Measurements from ENCODE around the gene SRGN.

The SRGN gene

DNA sequence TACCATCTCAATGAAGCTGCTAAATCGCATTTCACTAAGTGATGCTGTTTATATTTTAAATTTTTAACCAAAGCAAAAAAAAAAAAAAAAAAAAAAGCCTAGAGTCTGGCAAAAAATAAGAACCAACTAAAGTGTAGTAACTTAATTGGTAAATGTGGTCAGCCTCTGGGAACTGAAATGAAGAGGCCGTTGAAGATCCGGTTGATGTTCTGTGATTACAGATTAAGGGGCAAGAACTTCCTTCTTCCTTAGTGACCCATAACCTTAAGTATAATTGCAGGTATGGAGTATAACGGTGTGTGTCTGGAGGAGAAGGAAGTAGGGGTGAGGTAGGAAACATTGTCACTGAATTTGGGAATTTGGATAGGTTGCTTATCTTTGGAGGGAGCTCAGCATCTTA, 7.7 kb upstream of the SRGN start:
- DNase-seq (ENCODE audit: low read depth in 1 of 2, low spot score in 1 of 2): peak in 1 of 2 experiments; percentile 75
- H3K27me3 ChIP-seq (ENCODE audit: insufficient read depth, poor library complexity, severe bottlenecking): no peaks in the 10 kb centered on the region
- peak overlapping the region; percentile 64 for H3K27ac ChIP-seq (replicated peaks)
- H3K4me3 ChIP-seq (replicated peaks; ENCODE audit: insufficient read depth, low read length): no peak overlapping the region
- TF ChIP-seq POLR2AphosphoS5 (IDR thresholded peaks at IDR 0.05; ENCODE audit: low read depth): no peak
- TF ChIP-seq, protein P1, sequence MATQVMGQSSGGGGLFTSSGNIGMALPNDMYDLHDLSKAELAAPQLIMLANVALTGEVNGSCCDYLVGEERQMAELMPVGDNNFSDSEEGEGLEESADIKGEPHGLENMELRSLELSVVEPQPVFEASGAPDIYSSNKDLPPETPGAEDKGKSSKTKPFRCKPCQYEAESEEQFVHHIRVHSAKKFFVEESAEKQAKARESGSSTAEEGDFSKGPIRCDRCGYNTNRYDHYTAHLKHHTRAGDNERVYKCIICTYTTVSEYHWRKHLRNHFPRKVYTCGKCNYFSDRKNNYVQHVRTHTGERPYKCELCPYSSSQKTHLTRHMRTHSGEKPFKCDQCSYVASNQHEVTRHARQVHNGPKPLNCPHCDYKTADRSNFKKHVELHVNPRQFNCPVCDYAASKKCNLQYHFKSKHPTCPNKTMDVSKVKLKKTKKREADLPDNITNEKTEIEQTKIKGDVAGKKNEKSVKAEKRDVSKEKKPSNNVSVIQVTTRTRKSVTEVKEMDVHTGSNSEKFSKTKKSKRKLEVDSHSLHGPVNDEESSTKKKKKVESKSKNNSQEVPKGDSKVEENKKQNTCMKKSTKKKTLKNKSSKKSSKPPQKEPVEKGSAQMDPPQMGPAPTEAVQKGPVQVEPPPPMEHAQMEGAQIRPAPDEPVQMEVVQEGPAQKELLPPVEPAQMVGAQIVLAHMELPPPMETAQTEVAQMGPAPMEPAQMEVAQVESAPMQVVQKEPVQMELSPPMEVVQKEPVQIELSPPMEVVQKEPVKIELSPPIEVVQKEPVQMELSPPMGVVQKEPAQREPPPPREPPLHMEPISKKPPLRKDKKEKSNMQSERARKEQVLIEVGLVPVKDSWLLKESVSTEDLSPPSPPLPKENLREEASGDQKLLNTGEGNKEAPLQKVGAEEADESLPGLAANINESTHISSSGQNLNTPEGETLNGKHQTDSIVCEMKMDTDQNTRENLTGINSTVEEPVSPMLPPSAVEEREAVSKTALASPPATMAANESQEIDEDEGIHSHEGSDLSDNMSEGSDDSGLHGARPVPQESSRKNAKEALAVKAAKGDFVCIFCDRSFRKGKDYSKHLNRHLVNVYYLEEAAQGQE (IDR thresholded peaks at IDR 0.05; ENCODE audit: insufficient replicate concordance, low read depth): no peak
- TF ChIP-seq SPI1 (IDR thresholded peaks at IDR 0.05; ENCODE audit: borderline replicate concordance, low read depth): 0 out of 2 replicates have a peak, but pooled peaks have one; percentile 17

DNA sequence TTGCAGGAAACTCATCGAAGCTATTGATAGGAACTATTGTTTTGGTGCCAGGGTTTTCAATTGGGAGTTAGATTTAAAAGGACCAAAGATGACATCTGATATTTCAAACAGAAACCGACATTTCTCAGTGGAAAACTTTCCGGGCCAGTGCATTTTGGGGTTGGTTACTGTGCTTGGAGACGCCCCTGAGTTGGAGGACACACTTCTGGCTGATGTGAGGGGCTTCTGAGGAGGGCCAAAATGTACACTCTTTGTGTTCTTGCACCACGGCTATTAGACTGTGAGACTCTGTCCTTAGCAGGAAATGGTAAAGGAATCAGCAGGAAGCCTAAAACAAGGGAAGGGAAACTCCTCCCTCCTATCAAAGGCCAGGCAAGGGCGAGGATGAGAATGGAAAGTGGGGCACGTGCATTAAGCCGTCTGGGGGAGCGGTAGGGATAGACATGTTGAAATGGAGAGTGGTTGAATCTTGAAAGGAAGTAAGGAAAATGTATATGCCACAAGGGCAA, 1.8 kb upstream of the SRGN start:
- TF ChIP-seq, protein P1 (IDR thresholded peaks at IDR 0.05; ENCODE audit: insufficient replicate concordance, low read depth): no peak
- TF ChIP-seq, protein P2, sequence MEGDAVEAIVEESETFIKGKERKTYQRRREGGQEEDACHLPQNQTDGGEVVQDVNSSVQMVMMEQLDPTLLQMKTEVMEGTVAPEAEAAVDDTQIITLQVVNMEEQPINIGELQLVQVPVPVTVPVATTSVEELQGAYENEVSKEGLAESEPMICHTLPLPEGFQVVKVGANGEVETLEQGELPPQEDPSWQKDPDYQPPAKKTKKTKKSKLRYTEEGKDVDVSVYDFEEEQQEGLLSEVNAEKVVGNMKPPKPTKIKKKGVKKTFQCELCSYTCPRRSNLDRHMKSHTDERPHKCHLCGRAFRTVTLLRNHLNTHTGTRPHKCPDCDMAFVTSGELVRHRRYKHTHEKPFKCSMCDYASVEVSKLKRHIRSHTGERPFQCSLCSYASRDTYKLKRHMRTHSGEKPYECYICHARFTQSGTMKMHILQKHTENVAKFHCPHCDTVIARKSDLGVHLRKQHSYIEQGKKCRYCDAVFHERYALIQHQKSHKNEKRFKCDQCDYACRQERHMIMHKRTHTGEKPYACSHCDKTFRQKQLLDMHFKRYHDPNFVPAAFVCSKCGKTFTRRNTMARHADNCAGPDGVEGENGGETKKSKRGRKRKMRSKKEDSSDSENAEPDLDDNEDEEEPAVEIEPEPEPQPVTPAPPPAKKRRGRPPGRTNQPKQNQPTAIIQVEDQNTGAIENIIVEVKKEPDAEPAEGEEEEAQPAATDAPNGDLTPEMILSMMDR (IDR thresholded peaks at IDR 0.05; ENCODE audit: insufficient read depth, low read length): no peak
- no peak for TF ChIP-seq SPI1 (IDR thresholded peaks at IDR 0.05; ENCODE audit: borderline replicate concordance, low read depth)
- TF ChIP-seq POLR2AphosphoS5 (IDR thresholded peaks at IDR 0.05; ENCODE audit: low read depth): peak; percentile 83
- peak; percentile 80 for TF ChIP-seq GABPA (IDR thresholded peaks at IDR 0.05; ENCODE audit: low read depth)
- peak in 1 of 2 experiments; percentile 77 for DNase-seq (ENCODE audit: low read depth in 1 of 2, low spot score in 1 of 2)
- peak overlapping the region; percentile 19 for H3K4me3 ChIP-seq (replicated peaks; ENCODE audit: insufficient read depth, low read length)
- no peaks in the 10 kb centered on the region for H3K27me3 ChIP-seq (ENCODE audit: insufficient read depth, poor library complexity, severe bottlenecking)
- peak overlapping the region; percentile 99 for H3K27ac ChIP-seq (replicated peaks)

DNA sequence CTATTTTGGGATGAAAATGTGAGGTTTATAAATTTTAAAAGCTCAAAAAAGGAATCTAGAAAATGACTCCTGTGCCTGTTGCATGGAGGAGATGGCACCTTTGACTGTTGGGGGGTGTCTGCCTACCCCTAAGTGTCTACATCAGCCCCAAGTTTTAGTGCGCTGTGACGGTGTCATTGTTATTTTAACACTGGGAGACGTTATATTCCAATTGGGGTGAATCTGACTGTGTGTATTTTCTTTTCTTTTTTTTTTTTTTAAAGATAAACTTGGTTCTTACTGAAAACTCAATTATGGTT, 517 bp downstream of the SRGN start:
- peak overlapping the region; percentile 99 for H3K27ac ChIP-seq (replicated peaks)
- peak overlapping the region; percentile 55 for H3K4me3 ChIP-seq (replicated peaks; ENCODE audit: insufficient read depth, low read length)
- no peak for DNase-seq (ENCODE audit: low read depth in 1 of 2, low spot score in 1 of 2)
- TF ChIP-seq, protein P1 (IDR thresholded peaks at IDR 0.05; ENCODE audit: insufficient replicate concordance, low read depth): no peak
- TF ChIP-seq, protein P2 (IDR thresholded peaks at IDR 0.05; ENCODE audit: insufficient read depth, low read length): no peak
- no peak for TF ChIP-seq SPI1 (IDR thresholded peaks at IDR 0.05; ENCODE audit: borderline replicate concordance, low read depth)
- no peak for TF ChIP-seq POLR2AphosphoS5 (IDR thresholded peaks at IDR 0.05; ENCODE audit: low read depth)
- no peak for TF ChIP-seq GABPA (IDR thresholded peaks at IDR 0.05; ENCODE audit: low read depth)
- H3K27me3 ChIP-seq (ENCODE audit: insufficient read depth, poor library complexity, severe bottlenecking): no peaks in the 10 kb centered on the region

All from HL-60 (cell line).